DOHH2 (cell line): ENCODE data around the gene COPS2.

Experiments
- H3F3A ChIP-seq: fragments of 200-600 bp; sonication (generic), shearing (Covaris generic); 2 replicates; pipeline ENCODE4 v1.6.0; 2016; ENCODE audit warnings: antibody characterized with exemption, mild to moderate bottlenecking; ENCODE audit not compliant: control insufficient read depth, insufficient read depth
- H3K27ac ChIP-seq: fragments of 200-600 bp; sonication (generic); 2 replicates; pipeline ENCODE4 v1.5.1; 2014; ENCODE audit warnings: low read depth, mild to moderate bottlenecking, low read length, moderate library complexity
- H3K27me3 ChIP-seq: fragments of 200-600 bp; sonication (generic); 2 replicates; pipeline ENCODE4 v1.6.1; 2014; ENCODE audit warnings: mild to moderate bottlenecking, low read length, mixed read lengths; ENCODE audit not compliant: control insufficient read depth
- H3K36me3 ChIP-seq: fragments of 200-600 bp; sonication (generic); 2 replicates; pipeline ENCODE4 v1.6.1; 2014; ENCODE audit warnings: mild to moderate bottlenecking, low read length, moderate library complexity, mixed read lengths; ENCODE audit not compliant: control insufficient read depth
- H3K4me1 ChIP-seq: fragments of 200-600 bp; sonication (generic); 2 replicates; pipeline ENCODE4 v1.6.1; 2014; ENCODE audit warnings: mild to moderate bottlenecking, low read length, mixed read lengths; ENCODE audit not compliant: control insufficient read depth
- H3K4me2 ChIP-seq: fragments of 200-600 bp; sonication (generic); 2 replicates; pipeline ENCODE4 v1.6.0; 2014; ENCODE audit warnings: mild to moderate bottlenecking, low read length, moderate library complexity
- H3K4me3 ChIP-seq: fragments of 200-600 bp; sonication (generic); 2 replicates; pipeline ENCODE4 v1.5.1; 2014; ENCODE audit warnings: mild to moderate bottlenecking, low read length, mixed read lengths
- H3K79me2 ChIP-seq: fragments of 200-600 bp; sonication (generic); 2 replicates; pipeline ENCODE4 v1.6.1; 2014; ENCODE audit warnings: mild to moderate bottlenecking, low read length, mixed read lengths; ENCODE audit not compliant: control insufficient read depth
- H3K9me2 ChIP-seq: fragments of 200-600 bp; sonication (generic); replicated peaks from 2 replicates; pipeline ENCODE4 v1.6.1; 2014; ENCODE audit warnings: mild to moderate bottlenecking, low read length, mixed read lengths; ENCODE audit not compliant: control insufficient read depth
- H3K9me3 ChIP-seq: fragments of 200-600 bp; sonication (generic); 2 replicates; pipeline ENCODE4 v1.6.1; 2014; ENCODE audit warnings: antibody characterized with exemption, low read length, mixed read lengths; ENCODE audit not compliant: control insufficient read depth, insufficient read depth
- H4K20me1 ChIP-seq: fragments of 200-600 bp; sonication (generic); 2 replicates; pipeline ENCODE4 v1.6.0; 2014; ENCODE audit warnings: low read depth, mild to moderate bottlenecking, antibody characterized with exemption, low read length, moderate library complexity; ENCODE audit not compliant: control insufficient read depth, insufficient read depth
- CTCF ChIP-seq: fragments of 200-600 bp; sonication (generic); IDR thresholded peaks from one replicate; pipeline ENCODE4 v1.5.1; 2014; ENCODE audit warnings: antibody characterized with exemption, mild to moderate bottlenecking, low read depth, low read length; ENCODE audit not compliant: poor library complexity, severe bottlenecking
- EZH2phosphoT487 ChIP-seq: fragments of 200-600 bp; sonication (generic); IDR thresholded peaks from 2 replicates; pipeline ENCODE4 v1.6.1; 2017; ENCODE audit warnings: borderline replicate concordance, mild to moderate bottlenecking, antibody characterized with exemption, low read length, moderate library complexity, mixed read lengths

The COPS2 gene

GRCh38 chr15:49137861-49138260, 17.5 kb downstream of the COPS2 start:
- H3K36me3 ChIP-seq: peaks cover 93% of the 10 kb centered on the region
- H3K4me2 ChIP-seq: no peak overlapping the region
- no peaks in the 10 kb centered on the region for H3K27me3 ChIP-seq
- H3K9me2 ChIP-seq: no peaks in the 10 kb centered on the region
- H4K20me1 ChIP-seq: no peaks in the 10 kb centered on the region
- peaks cover 5% of the 10 kb centered on the region; the same call in 1 of the 2 replicates for H3K4me1 ChIP-seq
- no peak overlapping the region for H3K4me3 ChIP-seq
- H3K79me2 ChIP-seq: peaks cover 25% of the 10 kb centered on the region
- no peaks in the 10 kb centered on the region for H3K9me3 ChIP-seq
- H3F3A ChIP-seq: no peaks in the 10 kb centered on the region
- TF ChIP-seq EZH2phosphoT487 (no peak), CTCF (no peak)
- H3K27ac ChIP-seq: no peak overlapping the region

- peaks cover 10% of the 10 kb centered on the region; the same call in 1 of the 2 replicates for H3K79me2 ChIP-seq
- H3K27ac ChIP-seq: no peak overlapping the region
- no peak overlapping the region for H3K4me3 ChIP-seq
- no peaks in the 10 kb centered on the region for H3K27me3 ChIP-seq
- H3K4me2 ChIP-seq: no peak overlapping the region
- H3K36me3 ChIP-seq: peaks cover 93% of the 10 kb centered on the region
- H4K20me1 ChIP-seq: no peaks in the 10 kb centered on the region
- TF ChIP-seq CTCF (no peak), EZH2phosphoT487 (no peak)
- no peaks in the 10 kb centered on the region for H3F3A ChIP-seq
- peaks cover 5% of the 10 kb centered on the region; the same call in 1 of the 2 replicates for H3K4me1 ChIP-seq
- no peaks in the 10 kb centered on the region for H3K9me2 ChIP-seq
- H3K9me3 ChIP-seq: no peaks in the 10 kb centered on the region
Measured at GRCh38 chr15:49135911-49136310, 19.5 kb downstream of the COPS2 start.

- TF ChIP-seq EZH2phosphoT487 (no peak), CTCF (no peak)
- Histone ChIP-seq H3K9me2 (no peaks in the 10 kb centered on the region), H3K79me2 (peaks cover 6% of the 10 kb centered on the region; the same call in 1 of the 2 replicates), H3K4me3 (no peak overlapping the region), H3K4me2 (no peak overlapping the region), H3K9me3 (no peaks in the 10 kb centered on the region), H3K27me3 (no peaks in the 10 kb centered on the region), H3K36me3 (peaks cover 92% of the 10 kb centered on the region), H3K27ac (no peak overlapping the region), H3F3A (no peaks in the 10 kb centered on the region), H3K4me1 (peaks cover 5% of the 10 kb centered on the region; the same call in 1 of the 2 replicates), H4K20me1 (no peaks in the 10 kb centered on the region)
Measured at GRCh38 chr15:49135342-49135857, 20.0 kb downstream of the COPS2 start.
